G401 (cell line): ENCODE data around the gene TMEM183A. TPM values are rescaled to one million over a fixed set of nuclear protein-coding genes. Genes with fewer than 3 reads are reported as not detected.
"Not testable (repeated sequence)": the region's sequence is repeated elsewhere in the genome, so short reads cannot be mapped to it uniquely, and the experiment has no call there.

ENCODE experiments used
- DNase-seq: peaks from one replicate; pipeline ENCODE4 v3.0.0-alpha.2; 2015; ENCODE audit warnings: low spot score
- in situ Hi-C: cut with HindIII; loops from 2 replicates; pipeline ENCODE4 v1.10.0; 2016; ENCODE audit warnings: low sequenced_read_pairs, mixed read lengths
- total RNA-seq: library from RNA; depleted of rRNA; stranded (reverse); fragments of >200 nt; shearing (Covaris generic); gene quantifications from 2 replicates; pipeline ENCODE4 v1.2.3, GENCODE V29; 2014

The TMEM183A gene
- total RNA-seq, 1 experiment from 2014 or later: 200 TPM

GRCh38 chr1:202982715-202983430 is 24.3 kb upstream of the TMEM183A start:
- in situ Hi-C loops: no loop called here
- DNase-seq: no peak

DNA sequence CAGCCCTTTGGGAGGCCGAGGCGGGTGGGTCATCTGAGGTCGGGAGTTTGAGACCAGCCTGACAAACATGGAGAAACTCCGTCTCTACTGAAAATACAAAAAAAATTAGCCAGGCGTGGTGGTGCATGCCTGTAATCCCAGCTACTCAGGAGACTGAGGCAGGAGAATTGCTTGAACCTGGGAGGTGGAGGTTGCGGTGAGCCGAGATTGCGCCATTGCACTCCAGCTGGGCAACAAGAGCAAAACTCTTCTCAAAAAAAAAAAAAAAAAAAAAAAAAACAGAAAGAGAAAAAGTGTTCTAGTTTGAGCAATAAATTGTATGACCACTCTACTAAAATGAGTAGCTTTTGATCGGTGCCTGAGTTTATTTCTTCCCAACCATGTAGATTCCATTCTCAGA is 21.1 kb upstream of the TMEM183A start:
- in situ Hi-C loops, DNase-seq: not testable (repeated sequence)

- in situ Hi-C loops: no loop called here
- DNase-seq: no peak
Observed at GRCh38 chr1:202987255-202987654, 19.9 kb upstream of the TMEM183A start.

- in situ Hi-C loops: no loop called here
- DNase-seq: no peak
Observed at GRCh38 chr1:202987922-202988583, 19.1 kb upstream of the TMEM183A start.

- DNase-seq: no peak
- in situ Hi-C loops: no loop called here
Observed at GRCh38 chr1:202989879-202990278, 17.3 kb upstream of the TMEM183A start.

GRCh38 chr1:202991112-202991511 is 16.1 kb upstream of the TMEM183A start:
- no peak for DNase-seq
- in situ Hi-C loops: no loop called here

DNA sequence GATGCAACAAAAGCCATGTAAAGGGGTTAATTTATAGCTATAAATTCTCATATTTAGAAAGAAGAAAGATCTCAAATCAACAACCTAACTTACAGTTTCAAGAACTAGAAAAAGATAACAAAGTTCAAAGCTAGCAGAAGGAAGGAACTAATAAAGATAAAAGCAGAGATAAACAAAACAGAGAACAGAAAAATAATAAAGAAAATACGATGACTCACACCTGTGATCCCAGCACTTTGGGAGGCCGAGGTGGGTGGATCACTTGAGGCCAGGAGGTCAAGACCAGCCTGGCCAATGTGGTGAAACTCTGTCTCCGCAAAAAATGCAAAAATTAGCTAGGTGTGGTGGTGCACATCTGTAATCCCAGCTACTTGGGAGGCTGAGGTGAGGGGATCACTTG is 12.4 kb upstream of the TMEM183A start:
- DNase-seq: no peak
- in situ Hi-C loops: no loop called here

DNA sequence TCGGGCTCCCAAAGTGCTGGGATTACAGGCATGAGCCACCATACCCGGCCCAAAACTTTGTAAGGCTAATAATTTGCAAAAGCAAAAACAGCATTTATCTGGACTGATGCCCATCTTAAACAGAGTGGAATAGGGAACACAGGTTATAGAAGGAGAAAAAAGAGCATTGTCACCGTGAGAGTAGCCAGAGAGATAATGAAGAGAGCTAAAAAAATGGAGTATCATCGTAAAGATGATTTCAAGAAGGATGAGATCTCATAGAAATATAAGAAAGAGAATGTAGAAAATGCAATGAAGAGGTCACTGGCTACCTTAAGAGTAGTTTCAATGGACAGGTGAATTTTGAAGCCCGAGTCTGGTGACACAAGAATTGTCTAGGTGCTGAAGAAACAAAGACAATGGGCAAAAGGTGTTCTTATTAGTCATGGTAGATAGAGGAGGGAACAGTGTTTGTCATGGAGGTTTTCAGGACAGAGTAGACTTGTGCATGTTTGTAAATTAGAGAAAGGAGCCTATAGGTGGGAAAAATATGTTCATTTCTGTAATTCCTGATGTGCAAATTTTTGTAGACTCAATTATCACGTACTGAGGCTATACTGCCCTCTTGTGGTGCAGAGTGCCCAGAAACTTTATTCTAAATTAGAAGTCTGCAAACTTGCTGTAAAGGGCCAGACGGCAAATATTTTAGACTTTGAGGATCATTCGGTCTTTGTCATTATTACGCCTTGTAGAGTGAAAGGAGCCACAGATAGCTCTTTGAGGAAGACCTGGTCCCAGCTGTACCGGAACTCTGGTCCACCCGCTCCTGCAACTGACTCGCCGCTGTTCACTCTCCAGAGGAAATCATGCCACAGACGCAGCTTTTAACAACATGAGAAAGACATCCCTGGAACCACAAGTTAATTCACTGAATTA is 8.1 kb upstream of the TMEM183A start:
- in situ Hi-C loops: no loop called here
- peak; percentile 69 for DNase-seq

GRCh38 chr1:203000217-203000944 is 6.8 kb upstream of the TMEM183A start:
- in situ Hi-C loops: no loop called here
- DNase-seq: no peak

GRCh38 chr1:203001986-203002385 is 5.2 kb upstream of the TMEM183A start:
- no peak for DNase-seq
- in situ Hi-C loops: no loop called here

- in situ Hi-C loops: no loop called here
- no peak for DNase-seq
Observed at GRCh38 chr1:203002951-203003350, 4.2 kb upstream of the TMEM183A start.

GRCh38 chr1:203005395-203006142 is 1.6 kb upstream of the TMEM183A start:
- in situ Hi-C loops, DNase-seq: not testable (repeated sequence)

DNA sequence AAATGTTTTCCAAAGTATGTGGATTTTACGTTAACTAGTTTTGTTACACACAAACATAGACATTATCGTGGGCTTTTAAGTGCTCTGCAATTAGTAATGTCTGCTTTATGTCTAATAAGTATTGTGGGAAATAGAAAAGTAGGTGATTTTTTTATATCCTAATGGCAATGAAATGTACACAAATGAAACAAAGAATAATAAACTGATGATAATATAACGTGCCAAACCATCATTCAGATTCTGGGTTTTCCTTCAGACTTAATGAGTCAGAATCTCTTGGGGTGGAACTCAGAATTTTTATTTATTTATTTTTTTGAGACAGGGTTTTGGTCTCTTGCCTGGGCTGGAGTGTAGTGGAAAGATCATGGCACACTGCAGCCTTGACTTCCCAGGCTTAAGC is 2.0 kb downstream of the TMEM183A start:
- in situ Hi-C loops: no loop called here

GRCh38 chr1:203011582-203011981 is 4.4 kb downstream of the TMEM183A start:
- no peak for DNase-seq
- in situ Hi-C loops: no loop called here

More for the DNA sequence above, 2.0 kb downstream of the TMEM183A start:
- DNase-seq: no peak

- in situ Hi-C loops: no loop called here
- DNase-seq: no peak
Observed at GRCh38 chr1:203017061-203017460, 9.9 kb downstream of the TMEM183A start.

- in situ Hi-C loops: no loop called here
- no peak for DNase-seq
Observed at GRCh38 chr1:203017692-203018091, 10.5 kb downstream of the TMEM183A start.

DNA sequence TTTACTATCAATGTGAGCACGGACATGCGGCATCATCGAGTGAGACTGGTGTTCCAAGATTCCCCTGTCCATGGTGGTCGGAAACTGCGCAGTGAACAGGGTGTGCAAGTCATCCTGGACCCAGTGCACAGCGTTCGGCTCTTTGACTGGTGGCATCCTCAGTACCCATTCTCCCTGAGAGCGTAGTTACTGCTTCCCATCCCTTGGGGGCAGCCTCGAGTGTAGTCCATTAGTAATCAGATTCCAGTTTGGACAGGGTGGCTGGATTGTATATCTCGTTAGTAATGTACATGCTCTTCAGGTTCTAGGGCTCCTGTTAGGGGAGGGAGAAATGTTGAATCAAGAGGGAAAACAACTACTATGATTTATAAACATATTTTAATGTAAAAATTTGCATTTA is 15.7 kb downstream of the TMEM183A start:
- DNase-seq, in situ Hi-C loops: not testable (repeated sequence)

GRCh38 chr1:203025686-203026030 is 18.5 kb downstream of the TMEM183A start:
- in situ Hi-C loops: no loop called here
- DNase-seq: no peak
